Calu3 (cell line): ENCODE results near the gene FAM204A. TPM values are rescaled to one million over a fixed set of nuclear protein-coding genes. Genes with fewer than 3 reads are reported as not detected.

Experiments used
- BruUV-seq: library from RNA; stranded (reverse); fragments of 400-500 nt; replicated peaks from 2 replicates; lab custom pipeline; 2021; lab: Mats Ljungman, UMichigan
- CTCF ChIA-PET: fragments of 300-600 bp; sonication (Branson Sonifier 250); formaldehyde crosslinking; loops from one replicate; lab custom pipeline; 2022; ENCODE audit warnings: antibody characterized with exemption; lab: Charles Lee
- DNase-seq: peaks from one replicate; pipeline ENCODE4 v3.0.0; 2022
- H3K27ac Mint-ChIP-seq: one replicate; pipeline ENCODE4 v1.8.0; 2022; ENCODE audit warnings: mixed read lengths; ENCODE audit not compliant: unreplicated experiment
- H3K27me3 Mint-ChIP-seq: one replicate; pipeline ENCODE4 v1.8.0; 2022; ENCODE audit warnings: mixed read lengths; ENCODE audit not compliant: unreplicated experiment
- H3K36me3 Mint-ChIP-seq: one replicate; pipeline ENCODE4 v1.8.0; 2022; ENCODE audit warnings: mild to moderate bottlenecking, moderate library complexity, mixed read lengths; ENCODE audit not compliant: insufficient read depth, unreplicated experiment
- H3K4me1 Mint-ChIP-seq: one replicate; pipeline ENCODE4 v1.8.0; 2022; ENCODE audit warnings: mild to moderate bottlenecking, low read depth, mixed read lengths; ENCODE audit not compliant: unreplicated experiment
- H3K4me3 Mint-ChIP-seq: one replicate; pipeline ENCODE4 v1.8.0; 2022; ENCODE audit warnings: mild to moderate bottlenecking, low read depth, moderate library complexity, mixed read lengths; ENCODE audit not compliant: unreplicated experiment
- H3K9me3 Mint-ChIP-seq: one replicate; pipeline ENCODE4 v1.8.0; 2022; ENCODE audit warnings: low read depth, mixed read lengths; ENCODE audit not compliant: unreplicated experiment
- intact Hi-C: fragments of 100-400 bp; cut with micrococcal nuclease; formaldehyde crosslinking; loops from one replicate; pipeline ENCODE4 v1.10.0; 2022; ENCODE audit not compliant: unreplicated experiment
- total RNA-seq: library from RNA; stranded (reverse); gene quantifications from 2 replicates; pipeline ENCODE4 v1.2.3, GENCODE V29; 2022
- TF ChIP-seq, protein P1 (sequence below): fragments of 200-600 bp; IDR thresholded peaks from one replicate; pipeline ENCODE4 v1.8.0; 2022; ENCODE audit warnings: antibody characterized with exemption; ENCODE audit not compliant: unreplicated experiment

FAM204A gene
- total RNA-seq, 1 experiment from 2014 or later = 34.0 TPM

DNA sequence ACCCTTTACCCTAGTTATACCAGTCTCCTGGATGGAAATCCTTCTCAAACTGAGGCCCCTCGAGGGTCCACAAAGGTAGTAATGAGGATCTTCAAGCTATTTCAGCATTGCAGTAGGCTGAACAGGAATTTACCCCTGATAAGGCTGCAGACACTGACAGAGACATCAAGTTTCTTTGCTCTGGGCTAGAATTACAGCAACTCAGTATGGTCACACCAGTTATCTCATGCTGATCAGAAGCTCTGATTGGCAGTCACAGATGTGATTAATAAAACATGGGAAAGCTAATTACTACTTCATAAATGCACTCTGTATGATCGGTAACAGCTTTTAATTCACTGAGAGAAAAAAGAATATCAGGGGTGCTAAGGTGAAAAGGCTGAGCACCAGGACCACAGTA, 30.6 kb downstream of the FAM204A start:
- Mint-ChIP-seq H3K27ac (no peak overlapping the region), H3K36me3 (no peaks in the 10 kb centered on the region), H3K9me3 (no peaks in the 10 kb centered on the region), H3K4me3 (no peak overlapping the region), H3K4me1 (no peaks in the 10 kb centered on the region), H3K27me3 (no peaks in the 10 kb centered on the region)
- TF ChIP-seq, protein P1, sequence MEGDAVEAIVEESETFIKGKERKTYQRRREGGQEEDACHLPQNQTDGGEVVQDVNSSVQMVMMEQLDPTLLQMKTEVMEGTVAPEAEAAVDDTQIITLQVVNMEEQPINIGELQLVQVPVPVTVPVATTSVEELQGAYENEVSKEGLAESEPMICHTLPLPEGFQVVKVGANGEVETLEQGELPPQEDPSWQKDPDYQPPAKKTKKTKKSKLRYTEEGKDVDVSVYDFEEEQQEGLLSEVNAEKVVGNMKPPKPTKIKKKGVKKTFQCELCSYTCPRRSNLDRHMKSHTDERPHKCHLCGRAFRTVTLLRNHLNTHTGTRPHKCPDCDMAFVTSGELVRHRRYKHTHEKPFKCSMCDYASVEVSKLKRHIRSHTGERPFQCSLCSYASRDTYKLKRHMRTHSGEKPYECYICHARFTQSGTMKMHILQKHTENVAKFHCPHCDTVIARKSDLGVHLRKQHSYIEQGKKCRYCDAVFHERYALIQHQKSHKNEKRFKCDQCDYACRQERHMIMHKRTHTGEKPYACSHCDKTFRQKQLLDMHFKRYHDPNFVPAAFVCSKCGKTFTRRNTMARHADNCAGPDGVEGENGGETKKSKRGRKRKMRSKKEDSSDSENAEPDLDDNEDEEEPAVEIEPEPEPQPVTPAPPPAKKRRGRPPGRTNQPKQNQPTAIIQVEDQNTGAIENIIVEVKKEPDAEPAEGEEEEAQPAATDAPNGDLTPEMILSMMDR = no peak
- BruUV-seq = no TSS peak
- CTCF ChIA-PET = interaction anchor here (1.0 kb wide), 1 partner anchor 46 kb away, joined by 3 read pairs; no protein-coding TSS in a partner anchor
- no peak for DNase-seq
- intact Hi-C loops = no loop called here

GRCh38 chr10:118310822-118311221, 31.3 kb downstream of the FAM204A start:
- no peak for DNase-seq
- H3K4me3 Mint-ChIP-seq = no peak overlapping the region
- BruUV-seq = no TSS peak
- CTCF ChIA-PET = interaction anchor here (0.6 to 1.0 kb wide), 3 partner anchors 31 to 45 kb away, joined by 3 read pairs; no protein-coding TSS in a partner anchor
- H3K27me3 Mint-ChIP-seq = no peaks in the 10 kb centered on the region
- intact Hi-C loops = no loop called here
- H3K36me3 Mint-ChIP-seq = no peaks in the 10 kb centered on the region
- H3K4me1 Mint-ChIP-seq = no peaks in the 10 kb centered on the region
- TF ChIP-seq, protein P1 = no peak
- no peak overlapping the region for H3K27ac Mint-ChIP-seq
- H3K9me3 Mint-ChIP-seq = no peaks in the 10 kb centered on the region

DNA sequence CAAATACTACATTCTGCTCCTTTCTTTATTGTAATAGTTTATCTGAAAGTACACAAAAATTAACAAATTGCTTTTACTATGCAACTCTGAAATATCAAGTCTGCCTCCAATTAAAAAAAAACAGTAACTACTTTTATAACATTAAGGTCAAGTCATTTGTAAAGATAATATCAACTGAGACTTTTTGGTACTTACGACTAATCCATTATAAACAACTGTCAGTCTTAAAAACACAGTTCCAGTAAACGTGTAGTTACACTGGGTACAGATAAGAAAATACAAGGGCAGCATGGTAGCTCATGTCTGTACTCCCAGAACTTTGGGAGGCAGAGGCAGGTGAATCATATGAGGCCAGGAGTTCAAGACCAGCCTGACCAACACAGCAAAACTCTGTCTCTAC, 32.2 kb downstream of the FAM204A start:
- H3K27ac Mint-ChIP-seq = no peak overlapping the region
- CTCF ChIA-PET = no interaction called here
- no peaks in the 10 kb centered on the region for H3K36me3 Mint-ChIP-seq
- no peak for DNase-seq
- H3K4me3 Mint-ChIP-seq = no peak overlapping the region
- H3K9me3 Mint-ChIP-seq = no peaks in the 10 kb centered on the region
- intact Hi-C loops = no loop called here
- no peaks in the 10 kb centered on the region for H3K4me1 Mint-ChIP-seq
- TF ChIP-seq, protein P1 = no peak
- no TSS peak for BruUV-seq
- no peaks in the 10 kb centered on the region for H3K27me3 Mint-ChIP-seq

- TF ChIP-seq, protein P1 = no peak
- Mint-ChIP-seq H3K36me3 (no peaks in the 10 kb centered on the region), H3K27ac (no peak overlapping the region), H3K27me3 (no peaks in the 10 kb centered on the region), H3K4me3 (no peak overlapping the region), H3K4me1 (no peaks in the 10 kb centered on the region), H3K9me3 (no peaks in the 10 kb centered on the region)
- DNase-seq = no peak
- intact Hi-C loops = no loop called here
- no TSS peak for BruUV-seq
- CTCF ChIA-PET = no interaction called here
Measured at GRCh38 chr10:118308664-118309063, 33.5 kb downstream of the FAM204A start.
